ENCODE data around the gene MRC1. TPM values are rescaled to one million over a fixed set of nuclear protein-coding genes. Genes with fewer than 3 reads are reported as not detected.
A peak's percentile ranks its signal among the peaks of the same experiment; 100 is the strongest.

The MRC1 gene
- total RNA-seq (2014; rRNA removed; shearing (Covaris generic)), result not detected in 2 replicates

- no peak for DNase-seq (ENCODE audit: low read depth)
Observed at GRCh38 chr10:17808971-17809841, at the start of gene MRC1. MRC1 (plus strand) TSS chr10:17809348; CDS start chr10:17809466, 118 bp downstream.

GRCh38 chr10:17764142-17764541, 45.0 kb upstream of the MRC1 start:
- no peak for DNase-seq (ENCODE audit: low read depth)

DNA sequence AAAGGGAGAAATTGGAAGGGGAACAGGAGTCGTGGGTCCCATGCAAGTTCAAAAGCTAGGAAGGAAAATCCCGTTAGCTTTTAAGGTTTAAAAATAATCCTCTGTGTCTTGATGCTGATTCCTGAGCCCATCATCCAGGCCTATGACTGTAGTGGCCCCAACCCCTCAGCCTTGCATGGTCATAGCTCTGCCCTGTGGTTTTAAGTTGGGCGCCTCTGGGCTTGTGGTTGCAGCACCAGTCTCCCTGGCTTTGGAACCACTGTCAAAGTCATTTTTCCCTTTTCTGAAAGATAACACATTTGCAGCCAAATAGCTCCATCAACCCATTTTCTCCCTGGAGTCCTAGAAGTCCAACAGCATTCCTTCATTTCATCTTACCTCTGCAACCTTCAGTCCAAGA, 43.5 kb upstream of the MRC1 start:
- peak; percentile 27 for DNase-seq (ENCODE audit: low read depth)

DNA sequence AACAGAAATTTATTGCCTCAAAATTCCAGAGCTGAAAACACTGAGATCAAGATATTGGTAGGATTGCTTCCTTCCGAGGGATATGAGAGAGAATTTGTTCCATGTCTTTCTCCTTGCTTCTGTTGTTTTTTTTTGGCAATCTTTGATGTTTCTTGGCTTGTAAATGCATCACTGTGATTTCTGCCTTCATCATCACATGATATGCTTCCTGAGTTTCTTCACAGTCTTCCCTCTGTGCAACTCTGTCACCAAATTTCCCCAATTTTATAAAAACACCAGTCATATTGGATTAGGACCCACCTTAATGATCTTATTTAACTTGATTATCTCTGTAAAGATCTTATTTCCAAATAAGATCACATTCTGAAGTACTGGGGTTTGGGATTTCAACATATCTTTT, 42.4 kb upstream of the MRC1 start:
- DNase-seq (ENCODE audit: low read depth), result no peak

- DNase-seq (ENCODE audit: low read depth), result no peak
Observed at GRCh38 chr10:17768496-17768895, 40.7 kb upstream of the MRC1 start.

DNA sequence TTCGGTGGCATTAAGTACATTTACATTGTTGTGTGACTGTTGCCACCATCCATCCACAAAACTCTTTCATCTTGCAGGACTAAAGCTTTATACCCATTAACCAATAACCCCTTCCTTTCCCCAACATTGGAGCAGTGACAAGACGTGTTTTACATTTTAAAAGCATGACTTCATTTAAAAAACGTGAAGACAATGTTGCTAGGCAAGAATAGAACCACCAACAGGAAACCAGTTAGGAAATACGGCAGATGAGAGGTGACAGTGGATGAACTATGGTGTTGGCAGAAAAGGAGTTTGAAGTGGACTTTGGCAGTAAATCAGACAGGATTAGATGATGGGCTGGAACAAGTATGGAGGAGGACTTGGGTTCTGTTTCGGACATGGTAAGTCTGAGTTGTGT, 40.2 kb upstream of the MRC1 start:
- DNase-seq (ENCODE audit: low read depth), result peak; percentile 56

- no peak for DNase-seq (ENCODE audit: low read depth)
Observed at GRCh38 chr10:17771017-17771416, 38.1 kb upstream of the MRC1 start.

- DNase-seq (ENCODE audit: low read depth), result no peak
Observed at GRCh38 chr10:17779784-17780183, 29.4 kb upstream of the MRC1 start.

- DNase-seq (ENCODE audit: low read depth), result no peak
Observed at GRCh38 chr10:17780727-17781126, 28.4 kb upstream of the MRC1 start.

DNA sequence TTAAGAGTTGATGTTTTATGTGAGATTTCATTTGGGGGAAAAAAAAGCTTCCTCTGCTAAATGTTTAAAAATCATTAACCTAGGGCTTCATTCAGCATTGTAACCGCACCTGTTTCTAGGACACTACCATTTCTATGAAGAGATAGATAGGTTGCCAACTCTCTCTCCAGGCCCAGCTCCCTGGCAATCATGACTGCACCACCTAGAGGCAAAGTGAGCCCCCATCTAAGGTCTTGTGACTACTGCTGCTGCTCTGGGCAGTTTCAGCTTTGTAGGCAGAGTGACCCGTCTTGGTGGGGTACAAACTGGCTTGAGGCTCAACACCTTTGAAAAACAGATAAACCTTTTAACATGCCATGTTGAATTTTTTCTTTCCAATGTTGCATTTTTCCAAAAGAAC, 27.3 kb upstream of the MRC1 start:
- DNase-seq (ENCODE audit: low read depth), result no peak

DNA sequence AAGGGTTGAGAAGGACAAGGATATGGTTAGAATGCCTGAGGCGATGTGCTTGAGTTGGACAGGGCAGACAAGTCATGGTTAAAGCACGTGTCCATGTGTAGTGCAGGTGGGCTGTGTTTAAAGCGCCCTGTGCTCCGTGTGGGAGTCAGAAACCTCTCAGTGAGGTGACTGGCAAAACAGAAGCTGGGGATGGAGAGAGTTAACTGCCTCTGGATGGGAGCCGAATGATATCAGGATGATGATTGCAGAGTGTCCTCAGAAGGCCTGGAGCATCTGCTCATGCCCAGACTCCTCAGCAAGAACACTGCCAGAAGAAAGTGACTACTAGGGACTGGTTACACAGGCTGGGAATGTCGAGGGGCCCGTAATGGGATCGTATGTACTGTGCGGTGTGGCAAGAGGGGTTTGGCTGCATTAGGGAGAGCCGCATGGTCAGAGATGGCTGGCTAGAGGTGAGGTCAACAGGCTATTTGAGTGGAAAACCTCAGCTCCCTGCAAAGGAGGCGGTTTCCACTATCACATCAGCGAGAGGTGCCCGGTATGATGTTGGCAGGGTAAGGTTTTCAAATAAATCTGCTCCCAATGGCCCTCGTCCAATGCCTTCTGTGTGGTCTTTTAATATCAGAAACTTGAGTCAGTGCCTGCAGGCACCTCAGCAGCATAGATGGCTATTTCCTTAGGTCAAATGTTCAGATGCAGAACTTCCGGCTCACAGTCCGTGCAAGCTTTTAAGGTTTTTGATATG, 26.1 kb upstream of the MRC1 start:
- DNase-seq (ENCODE audit: low read depth), result peak; percentile 92

DNA sequence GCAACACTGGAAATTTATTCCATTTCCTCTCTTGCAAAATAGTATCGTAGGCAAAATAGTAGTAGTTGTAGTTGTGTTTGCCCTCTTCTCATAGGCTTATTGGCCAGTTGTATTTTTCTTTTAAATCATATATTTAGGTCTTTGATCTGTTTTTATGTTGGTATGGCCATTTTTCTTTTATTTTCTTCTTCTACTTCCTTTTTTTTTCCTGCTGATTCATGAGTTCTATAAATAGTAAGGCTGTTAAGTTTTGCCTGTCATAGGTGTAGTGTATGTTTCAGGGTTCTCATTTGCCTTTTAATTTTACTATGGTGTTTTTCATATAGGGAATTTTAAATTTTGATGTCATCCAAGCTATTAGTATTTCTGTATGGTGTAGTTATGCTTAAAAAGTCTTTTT, 25.4 kb upstream of the MRC1 start:
- DNase-seq (ENCODE audit: low read depth), result no peak

DNA sequence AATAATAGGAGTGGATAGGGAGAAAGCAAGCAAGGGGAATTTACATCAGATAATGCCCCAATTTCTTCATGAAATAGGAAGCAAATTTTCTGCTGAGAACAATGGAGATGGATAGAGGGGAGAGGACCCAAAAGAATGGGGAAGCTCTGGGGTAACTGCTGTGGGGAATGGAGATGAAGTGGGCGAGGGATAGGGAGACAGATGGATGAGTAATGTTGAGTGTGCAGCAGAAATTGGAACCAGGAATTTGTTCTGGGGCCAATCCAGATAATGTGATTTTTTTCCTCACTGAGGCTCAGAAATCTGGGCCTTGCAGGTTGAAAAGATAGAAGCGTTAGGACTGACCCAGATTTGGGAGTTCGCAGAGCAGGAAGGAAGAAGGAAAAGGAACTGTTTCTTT, 24.5 kb upstream of the MRC1 start:
- DNase-seq (ENCODE audit: low read depth), result peak; percentile 43

- no peak for DNase-seq (ENCODE audit: low read depth)
Observed at GRCh38 chr10:17785276-17785930, 23.7 kb upstream of the MRC1 start.

- peak; percentile 92 for DNase-seq (ENCODE audit: low read depth)
Observed at GRCh38 chr10:17787087-17787961, 21.8 kb upstream of the MRC1 start.

DNA sequence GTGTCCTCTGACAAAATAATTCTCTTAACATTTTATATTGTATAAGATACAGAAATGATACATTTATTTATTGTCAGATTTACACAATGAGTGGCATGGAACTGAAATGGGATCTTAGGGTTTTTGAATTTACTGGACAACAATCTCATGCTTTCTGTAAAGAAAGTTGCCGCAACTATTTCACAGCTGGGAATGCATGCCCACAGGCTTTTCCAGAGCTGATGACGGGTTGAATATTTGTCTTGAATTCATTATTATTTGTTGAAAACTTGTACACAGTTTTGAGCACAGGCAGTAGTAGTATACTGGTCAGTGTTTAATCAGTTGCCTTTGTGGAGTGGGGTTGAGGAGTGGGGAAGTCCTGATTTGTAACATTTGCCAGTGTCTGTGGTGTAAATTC, 20.5 kb upstream of the MRC1 start:
- no peak for DNase-seq (ENCODE audit: low read depth)

GRCh38 chr10:17789396-17789795, 19.8 kb upstream of the MRC1 start:
- no peak for DNase-seq (ENCODE audit: low read depth)

DNA sequence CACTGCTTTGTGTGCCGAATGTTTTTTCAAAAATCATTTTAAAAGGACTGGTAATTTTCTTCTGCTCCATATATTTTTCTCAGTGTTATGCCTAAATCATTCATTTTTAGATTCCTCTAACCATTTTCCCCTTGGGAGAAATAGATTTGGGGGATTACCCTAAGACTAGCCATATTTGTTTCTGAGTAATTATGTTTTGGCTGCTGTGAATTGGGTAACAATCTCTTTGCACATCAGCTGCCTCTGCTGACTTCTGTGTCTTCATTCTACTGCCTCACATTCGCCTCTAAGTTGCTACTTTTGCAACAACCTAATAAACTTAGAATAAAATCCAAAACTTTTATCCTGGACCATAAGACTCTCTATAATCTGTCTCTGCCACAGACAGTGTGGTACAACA, 18.5 kb upstream of the MRC1 start:
- DNase-seq (ENCODE audit: low read depth), result no peak

- DNase-seq (ENCODE audit: low read depth), result no peak
Observed at GRCh38 chr10:17792991-17793390, 16.2 kb upstream of the MRC1 start.

- DNase-seq (ENCODE audit: low read depth), result no peak
Observed at GRCh38 chr10:17793823-17794644, 15.1 kb upstream of the MRC1 start.

GRCh38 chr10:17795083-17795482, 14.1 kb upstream of the MRC1 start:
- DNase-seq (ENCODE audit: low read depth), result no peak

Measured in M059J (cell line).